Uterus (tissue), 4 donors: ENCODE measurements around the gene DPY30. TPM values are rescaled to one million over a fixed set of nuclear protein-coding genes. Genes with fewer than 3 reads are reported as not detected.
"Not testable (repeated sequence)": the region's sequence is repeated elsewhere in the genome, so short reads cannot be mapped to it uniquely, and the experiment has no call there.

Experiments used
- DNase-seq, 2 donors: peaks; one replicate each; pipeline ENCODE4 v3.0.0-alpha.2; 2019 to 2020
- H3K27ac ChIP-seq, 2 donors: fragments of 200-600 bp; sonication (generic); 1 replicate in 1 of 2; 2 replicates in 1 of 2; pipeline ENCODE4 v1.5.1; 2016 to 2018
- H3K27me3 ChIP-seq, 2 donors: fragments of 200-600 bp; sonication (generic); one replicate each; pipeline ENCODE4 v1.5.1; 2018 to 2019; ENCODE audit warnings: control low read depth in 1 of 2
- H3K36me3 ChIP-seq, 2 donors: fragments of 200-600 bp; sonication (generic); one replicate each; pipeline ENCODE4 v1.5.1; 2019; ENCODE audit warnings: control low read depth in 1 of 2
- H3K4me1 ChIP-seq, 2 donors: fragments of 200-600 bp; sonication (generic); one replicate each; pipeline ENCODE4 v1.5.1; 2018 to 2019; ENCODE audit warnings: control low read depth in 1 of 2
- H3K4me3 ChIP-seq, 2 donors: fragments of 200-600 bp; sonication (generic); 1 replicate in 1 of 2; 2 replicates in 1 of 2; pipeline ENCODE4 v1.5.1; 2018 to 2019; ENCODE audit warnings: mild to moderate bottlenecking in 1 of 2
- H3K9me3 ChIP-seq, 2 donors: fragments of 200-600 bp; sonication (generic); one replicate each; pipeline ENCODE4 v1.5.1; 2019; ENCODE audit warnings: control low read depth in 1 of 2
- CTCF ChIP-seq, 4 experiments: fragments of 200-600 bp in 2 of 4; fragments of 450-650 bp in 2 of 4; sonication (generic) in 2 of 4; IDR thresholded peaks; one replicate each; pipeline ENCODE4 v1.5.1; 2016 to 2019; ENCODE audit warnings: antibody characterized with exemption in 4 of 4, mild to moderate bottlenecking in 2 of 4, moderate library complexity in 1 of 4
- POLR2A ChIP-seq, 2 donors: fragments of 450-650 bp; IDR thresholded peaks; one replicate each; pipeline ENCODE4 v1.6.1; 2016; ENCODE audit warnings: antibody characterized with exemption in 2 of 2, mild to moderate bottlenecking in 1 of 2, moderate library complexity in 1 of 2
- intact Hi-C: fragments of 100-400 bp; cut with DNase I; formaldehyde crosslinking; loops from one replicate; pipeline ENCODE4 v1.15.1; 2023; ENCODE audit warnings: low total_unique reads
- total RNA-seq, 4 donors: library from RNA; depleted of rRNA in 3 of 4; stranded (reverse); fragments of >200 nt in 3 of 4; gene quantifications; one replicate each; pipeline versions ENCODE4 v1.1.0 to v1.2.4, GENCODE V29; 2014 to 2023
- donor health status: DM: yes; HTN: yes; CAD: no.

Gene DPY30
- total RNA-seq, 4 donors from 2014 or later, result 37.1 to 165 (median 43.4) TPM

GRCh38 chr2:32063310-32064020 is 23.9 kb upstream of the DPY30 start, which contains the start of gene SPAST:
Gene SPAST (plus strand): TSS chr2:32063556. CDS start chr2:32063832, 276 bp downstream.
- DNase-seq, result peak; percentile 93 to 96
- peak within 1 kb of the TSS; percentile 87 to 89 for H3K27ac ChIP-seq
- no peaks in the 10 kb centered on the region for H3K36me3 ChIP-seq
- intact Hi-C loops, result no loop called here
- H3K27me3 ChIP-seq, result no peaks in the 10 kb centered on the region
- H3K9me3 ChIP-seq, result no peaks in the 10 kb centered on the region
- H3K4me3 ChIP-seq, result peak within 1 kb of the TSS; percentile 64 to 80
- peak; percentile 42 to 61 for TF ChIP-seq POLR2A (IDR thresholded peaks at IDR 0.05)
- peak; percentile 28 to 94 (median 70) for TF ChIP-seq CTCF (IDR thresholded peaks at IDR 0.05)
- H3K4me1 ChIP-seq, result no peaks in the 10 kb centered on the region

GRCh38 chr2:32061973-32062861 is 22.6 kb upstream of the DPY30 start:
- Histone ChIP-seq H3K4me3 (peak overlapping the region; percentile 64 to 80), H3K27ac (peak overlapping the region; percentile 87 to 89), H3K36me3 (no peaks in the 10 kb centered on the region), H3K9me3 (no peaks in the 10 kb centered on the region), H3K27me3 (no peaks in the 10 kb centered on the region), H3K4me1 (no peaks in the 10 kb centered on the region)
- TF ChIP-seq CTCF (IDR thresholded peaks at IDR 0.05) (no peak), POLR2A (IDR thresholded peaks at IDR 0.05) (no peak)
- peak; percentile 41 to 51 for DNase-seq
- intact Hi-C loops, result no loop called here

- no peak overlapping the region for H3K4me3 ChIP-seq
- no peaks in the 10 kb centered on the region for H3K9me3 ChIP-seq
- no peaks in the 10 kb centered on the region for H3K27me3 ChIP-seq
- no peak for DNase-seq
- intact Hi-C loops, result no loop called here
- TF ChIP-seq POLR2A (IDR thresholded peaks at IDR 0.05) (no peak), CTCF (IDR thresholded peaks at IDR 0.05) (no peak)
- no peaks in the 10 kb centered on the region for H3K4me1 ChIP-seq
- H3K36me3 ChIP-seq, result no peaks in the 10 kb centered on the region
- peak overlapping the region in 1 of 2 donors; percentile 87 for H3K27ac ChIP-seq
Observed at GRCh38 chr2:32061430-32061829, 21.8 kb upstream of the DPY30 start.

GRCh38 chr2:32060266-32060665 is 20.7 kb upstream of the DPY30 start:
- H3K4me3 ChIP-seq, result no peak overlapping the region
- intact Hi-C loops, result no loop called here
- no peaks in the 10 kb centered on the region for H3K27me3 ChIP-seq
- no peak for DNase-seq
- no peaks in the 10 kb centered on the region for H3K4me1 ChIP-seq
- H3K27ac ChIP-seq, result no peak overlapping the region
- no peak for TF ChIP-seq POLR2A (IDR thresholded peaks at IDR 0.05)
- no peak for TF ChIP-seq CTCF (IDR thresholded peaks at IDR 0.05)
- H3K36me3 ChIP-seq, result no peaks in the 10 kb centered on the region
- no peaks in the 10 kb centered on the region for H3K9me3 ChIP-seq

- Histone ChIP-seq H3K9me3 (no peaks in the 10 kb centered on the region), H3K4me1 (no peaks in the 10 kb centered on the region), H3K27ac (no peak overlapping the region), H3K4me3 (no peak overlapping the region), H3K27me3 (no peaks in the 10 kb centered on the region), H3K36me3 (no peaks in the 10 kb centered on the region)
- intact Hi-C loops, result no loop called here
- no peak for TF ChIP-seq POLR2A (IDR thresholded peaks at IDR 0.05)
- no peak for TF ChIP-seq CTCF (IDR thresholded peaks at IDR 0.05)
- DNase-seq, result no peak
Observed at GRCh38 chr2:32058130-32058529, 18.5 kb upstream of the DPY30 start.

- H3K27ac ChIP-seq, H3K27me3 ChIP-seq, H3K36me3 ChIP-seq, DNase-seq, intact Hi-C loops, H3K4me1 ChIP-seq, H3K9me3 ChIP-seq, H3K4me3 ChIP-seq: not testable (repeated sequence)
Observed at GRCh38 chr2:32054583-32054982, 15.0 kb upstream of the DPY30 start.
